GM19351 (cell line): ENCODE measurements around the gene CDH1.

ENCODE experiments used
- ATAC-seq: cut with Tn5 transposase; IDR thresholded peaks from one replicate; pipeline ENCODE4 v1.9.1; 2021; ENCODE audit warnings: mild to moderate bottlenecking, moderate library complexity; ENCODE audit not compliant: unreplicated experiment

CDH1 gene

GRCh38 chr16:68759062-68759461 lies 22.0 kb downstream of the CDH1 start:
- no peak for ATAC-seq

GRCh38 chr16:68760671-68761275 lies 23.7 kb downstream of the CDH1 start:
- ATAC-seq, result peak; percentile 61

- no peak for ATAC-seq
Observed at GRCh38 chr16:68762996-68763756, 26.1 kb downstream of the CDH1 start.

GRCh38 chr16:68764862-68765261 lies 27.8 kb downstream of the CDH1 start:
- ATAC-seq, result no peak

- ATAC-seq, result no peak
Observed at GRCh38 chr16:68767581-68767980, 30.5 kb downstream of the CDH1 start.

- no peak for ATAC-seq
Observed at GRCh38 chr16:68768175-68768574, 31.1 kb downstream of the CDH1 start.

- ATAC-seq, result no peak
Observed at GRCh38 chr16:68768771-68769170, 31.7 kb downstream of the CDH1 start.

- ATAC-seq, result no peak
Observed at GRCh38 chr16:68770671-68771070, 33.6 kb downstream of the CDH1 start.

GRCh38 chr16:68772030-68772681 lies 35.1 kb downstream of the CDH1 start:
- ATAC-seq, result no peak

GRCh38 chr16:68772871-68773270 lies 35.8 kb downstream of the CDH1 start:
- no peak for ATAC-seq

GRCh38 chr16:68774982-68775634 lies 38.0 kb downstream of the CDH1 start:
- ATAC-seq, result no peak

GRCh38 chr16:68776821-68777485 lies 39.9 kb downstream of the CDH1 start:
- ATAC-seq, result peak; percentile 91

GRCh38 chr16:68778551-68779231 lies 41.6 kb downstream of the CDH1 start:
- no peak for ATAC-seq

- ATAC-seq, result no peak
Observed at GRCh38 chr16:68779891-68780290, 42.8 kb downstream of the CDH1 start.

- peak; percentile 12 for ATAC-seq
Observed at GRCh38 chr16:68781784-68782183, 44.7 kb downstream of the CDH1 start.

- peak; percentile 71 for ATAC-seq
Observed at GRCh38 chr16:68782198-68783174, 45.4 kb downstream of the CDH1 start.

GRCh38 chr16:68784226-68784625 lies 47.1 kb downstream of the CDH1 start:
- no peak for ATAC-seq

GRCh38 chr16:68784721-68785120 lies 47.6 kb downstream of the CDH1 start:
- no peak for ATAC-seq

- ATAC-seq, result no peak
Observed at GRCh38 chr16:68785715-68786114, 48.6 kb downstream of the CDH1 start.
